ENCODE measurements around the gene GAB2.

The GAB2 gene

DNA sequence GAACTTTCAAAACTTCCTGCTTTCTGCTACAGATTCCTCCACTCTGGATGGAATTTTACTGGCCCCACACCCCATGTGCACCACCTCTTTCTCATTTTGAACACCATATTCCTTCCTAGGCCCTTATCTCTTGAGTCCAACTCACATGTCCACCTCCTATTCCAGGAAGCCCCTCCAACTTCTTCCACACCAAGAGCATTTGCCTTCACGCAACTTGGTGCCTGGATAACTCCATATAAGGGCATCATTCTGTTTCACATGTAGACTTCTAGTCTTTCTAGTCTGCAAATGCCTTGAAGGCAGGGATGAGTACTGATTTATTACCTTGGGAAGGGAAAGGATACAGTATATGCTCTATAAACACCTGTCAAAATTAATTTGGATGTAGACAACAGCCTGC, 17.5 kb downstream of the GAB2 start:
- DNase-seq (ENCODE audit: extremely low read depth, low read depth): no peak
- TF ChIP-seq, protein P1, sequence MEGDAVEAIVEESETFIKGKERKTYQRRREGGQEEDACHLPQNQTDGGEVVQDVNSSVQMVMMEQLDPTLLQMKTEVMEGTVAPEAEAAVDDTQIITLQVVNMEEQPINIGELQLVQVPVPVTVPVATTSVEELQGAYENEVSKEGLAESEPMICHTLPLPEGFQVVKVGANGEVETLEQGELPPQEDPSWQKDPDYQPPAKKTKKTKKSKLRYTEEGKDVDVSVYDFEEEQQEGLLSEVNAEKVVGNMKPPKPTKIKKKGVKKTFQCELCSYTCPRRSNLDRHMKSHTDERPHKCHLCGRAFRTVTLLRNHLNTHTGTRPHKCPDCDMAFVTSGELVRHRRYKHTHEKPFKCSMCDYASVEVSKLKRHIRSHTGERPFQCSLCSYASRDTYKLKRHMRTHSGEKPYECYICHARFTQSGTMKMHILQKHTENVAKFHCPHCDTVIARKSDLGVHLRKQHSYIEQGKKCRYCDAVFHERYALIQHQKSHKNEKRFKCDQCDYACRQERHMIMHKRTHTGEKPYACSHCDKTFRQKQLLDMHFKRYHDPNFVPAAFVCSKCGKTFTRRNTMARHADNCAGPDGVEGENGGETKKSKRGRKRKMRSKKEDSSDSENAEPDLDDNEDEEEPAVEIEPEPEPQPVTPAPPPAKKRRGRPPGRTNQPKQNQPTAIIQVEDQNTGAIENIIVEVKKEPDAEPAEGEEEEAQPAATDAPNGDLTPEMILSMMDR (IDR thresholded peaks at IDR 0.05; ENCODE audit: low read depth, low read length): no peak

DNA sequence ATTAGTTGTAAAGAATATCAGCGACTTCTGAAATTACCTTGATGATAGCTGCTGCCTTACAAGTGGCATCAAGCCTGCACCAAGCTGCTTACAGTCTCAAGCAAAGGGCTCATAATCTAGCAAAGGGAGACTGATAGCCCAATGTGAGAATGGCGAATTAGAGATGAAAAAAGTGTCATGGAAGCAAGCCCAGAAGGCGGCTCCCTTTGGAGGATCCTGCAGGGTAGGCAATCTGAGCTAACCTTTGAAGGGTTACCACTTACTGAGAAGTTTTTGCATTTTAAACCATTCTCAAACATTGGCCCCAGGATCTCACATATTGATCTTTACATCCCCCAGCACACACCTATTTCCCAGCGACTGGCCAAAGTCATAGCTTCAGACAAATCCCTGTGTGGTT, 18.5 kb downstream of the GAB2 start:
- TF ChIP-seq, protein P1 (IDR thresholded peaks at IDR 0.05; ENCODE audit: low read depth, low read length): no peak
- no peak for DNase-seq (ENCODE audit: extremely low read depth, low read depth)

DNA sequence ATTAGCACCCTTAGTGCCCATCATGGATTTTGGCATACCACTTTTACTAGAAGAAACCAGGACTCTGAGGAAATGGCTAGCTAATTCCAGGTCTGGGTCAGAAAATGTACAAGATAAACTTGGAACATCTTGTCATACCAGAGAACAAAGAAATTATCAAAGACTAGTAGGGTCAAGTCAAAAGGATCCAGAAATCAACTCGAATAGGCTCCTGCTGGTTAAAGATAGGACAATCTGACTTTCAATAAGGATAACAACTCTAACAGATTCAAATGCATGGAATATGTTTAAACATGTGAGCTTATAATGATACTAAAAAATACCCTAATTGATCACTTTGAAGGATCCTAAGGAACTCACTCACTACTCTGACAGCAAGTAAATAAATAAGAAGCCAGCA, 18.9 kb downstream of the GAB2 start:
- TF ChIP-seq, protein P1 (IDR thresholded peaks at IDR 0.05; ENCODE audit: low read depth, low read length): no peak
- DNase-seq (ENCODE audit: extremely low read depth, low read depth): no peak

DNA sequence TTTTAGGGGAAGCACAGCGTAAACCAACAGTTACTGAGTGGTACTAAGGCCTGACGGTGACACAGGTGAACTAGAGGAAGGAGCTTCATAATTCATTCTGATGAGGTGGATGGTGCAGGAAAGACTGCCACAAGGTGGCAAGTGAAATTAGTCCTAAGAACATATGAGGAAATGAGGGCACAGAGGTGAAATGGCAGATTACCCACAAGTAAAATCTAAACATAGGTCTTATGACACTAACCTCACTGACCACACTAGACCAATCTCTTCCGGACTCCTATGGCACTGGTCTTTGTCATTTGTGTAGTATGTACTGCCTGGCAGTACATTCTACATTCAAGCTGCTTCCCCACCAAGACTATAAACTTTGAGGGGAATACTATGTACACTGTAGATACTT, 20.2 kb downstream of the GAB2 start:
- no peak for DNase-seq (ENCODE audit: extremely low read depth, low read depth)
- TF ChIP-seq, protein P1 (IDR thresholded peaks at IDR 0.05; ENCODE audit: low read depth, low read length): no peak

DNA sequence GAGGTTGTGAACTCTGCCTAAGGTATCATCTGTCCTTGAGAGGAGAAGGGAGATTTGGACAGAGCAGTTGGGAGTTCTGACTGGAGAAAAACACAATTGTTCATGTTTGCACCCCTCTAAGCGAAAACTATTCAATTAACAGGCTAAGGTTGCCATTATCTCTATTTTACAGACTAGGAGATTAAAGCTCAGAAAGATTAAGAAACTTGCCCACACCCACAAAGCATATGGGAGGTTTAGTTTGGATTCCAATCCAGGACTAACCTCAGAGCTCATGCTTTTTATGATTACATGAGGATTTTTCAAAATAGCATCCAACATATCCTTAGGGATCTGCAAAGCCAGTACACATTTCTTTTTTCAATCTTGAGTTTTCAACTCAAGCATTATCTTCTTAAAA, 22.0 kb downstream of the GAB2 start:
- TF ChIP-seq, protein P1 (IDR thresholded peaks at IDR 0.05; ENCODE audit: low read depth, low read length): no peak
- DNase-seq (ENCODE audit: extremely low read depth, low read depth): no peak

DNA sequence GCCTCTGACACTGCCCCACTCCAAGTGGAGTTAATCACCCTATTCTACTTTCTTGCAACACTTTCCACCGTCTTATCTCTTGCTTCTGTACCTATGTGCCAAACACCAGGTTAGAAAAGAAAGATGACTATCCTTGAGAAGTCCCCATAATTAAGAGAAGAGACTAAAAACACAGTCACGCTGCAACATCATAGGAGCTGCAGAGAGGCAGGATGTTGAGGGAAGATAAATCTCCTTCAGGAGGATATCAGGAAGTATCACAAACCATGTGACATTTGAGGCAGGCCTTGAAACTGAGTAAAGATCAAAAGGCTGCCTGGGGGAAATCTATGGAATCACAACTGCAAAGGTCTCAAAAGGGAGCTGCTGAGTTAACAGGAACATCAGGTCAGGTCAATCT, 24.8 kb downstream of the GAB2 start:
- DNase-seq (ENCODE audit: extremely low read depth, low read depth): no peak
- TF ChIP-seq, protein P1 (IDR thresholded peaks at IDR 0.05; ENCODE audit: low read depth, low read length): no peak

DNA sequence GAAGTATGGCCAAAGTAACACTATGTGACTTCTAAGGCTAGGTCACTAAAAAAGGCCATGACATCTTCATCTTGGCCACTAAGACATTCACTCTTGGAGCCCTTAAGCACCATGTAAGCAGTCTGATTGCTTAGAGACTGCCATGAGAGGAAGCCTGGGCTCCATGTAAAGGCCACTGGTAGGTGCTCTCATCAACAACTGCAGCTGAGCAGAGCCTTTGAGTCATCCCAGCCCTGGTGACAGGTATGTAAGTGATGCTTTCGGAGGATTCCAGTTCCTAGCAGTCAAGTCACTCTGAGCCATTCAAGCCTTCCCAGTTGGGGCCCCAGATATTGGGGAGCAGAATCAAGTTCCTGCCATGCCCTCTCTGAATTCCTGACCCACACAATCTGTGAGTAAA, 26.2 kb downstream of the GAB2 start:
- TF ChIP-seq, protein P1 (IDR thresholded peaks at IDR 0.05; ENCODE audit: low read depth, low read length): no peak
- DNase-seq (ENCODE audit: extremely low read depth, low read depth): no peak
